Measurements from ENCODE around the gene ENTHD1.

ENTHD1 gene

GRCh38 chr22:39693943-39694500 lies 199.5 kb downstream of the ENTHD1 start:
- H3K27me3 ChIP-seq (replicated peaks): peaks cover 15% of the 10 kb centered on the region
- H3K4me3 ChIP-seq (ENCODE audit: low read depth, low read length): no peak overlapping the region
- in situ Hi-C loops (cut with HindIII; ENCODE audit: low pct_ligation_motif_present, low sequenced_read_pairs): no loop called here
- no peak for TF ChIP-seq CTCF (IDR thresholded peaks at IDR 0.05; ENCODE audit: low read depth, low read length, missing control alignments)
- DNase-seq: no peak
- no peak overlapping the region for H3K27ac ChIP-seq
- H3K36me3 ChIP-seq (replicated peaks): no peaks in the 10 kb centered on the region

Data from brain microvascular endothelial cell (primary cell).